TTC549 (cell line): Measurements from ENCODE around the gene PPP2R2D.
"Not testable (repeated sequence)": the region's sequence is repeated elsewhere in the genome, so short reads cannot be mapped to it uniquely, and the experiment has no call there.

Source experiments
- FAIRE-seq: peaks from 2 replicates; lab custom pipeline; 2012; peaks lifted over from hg19 to GRCh38; lab: Jason Lieb, UNC

Gene PPP2R2D

DNA sequence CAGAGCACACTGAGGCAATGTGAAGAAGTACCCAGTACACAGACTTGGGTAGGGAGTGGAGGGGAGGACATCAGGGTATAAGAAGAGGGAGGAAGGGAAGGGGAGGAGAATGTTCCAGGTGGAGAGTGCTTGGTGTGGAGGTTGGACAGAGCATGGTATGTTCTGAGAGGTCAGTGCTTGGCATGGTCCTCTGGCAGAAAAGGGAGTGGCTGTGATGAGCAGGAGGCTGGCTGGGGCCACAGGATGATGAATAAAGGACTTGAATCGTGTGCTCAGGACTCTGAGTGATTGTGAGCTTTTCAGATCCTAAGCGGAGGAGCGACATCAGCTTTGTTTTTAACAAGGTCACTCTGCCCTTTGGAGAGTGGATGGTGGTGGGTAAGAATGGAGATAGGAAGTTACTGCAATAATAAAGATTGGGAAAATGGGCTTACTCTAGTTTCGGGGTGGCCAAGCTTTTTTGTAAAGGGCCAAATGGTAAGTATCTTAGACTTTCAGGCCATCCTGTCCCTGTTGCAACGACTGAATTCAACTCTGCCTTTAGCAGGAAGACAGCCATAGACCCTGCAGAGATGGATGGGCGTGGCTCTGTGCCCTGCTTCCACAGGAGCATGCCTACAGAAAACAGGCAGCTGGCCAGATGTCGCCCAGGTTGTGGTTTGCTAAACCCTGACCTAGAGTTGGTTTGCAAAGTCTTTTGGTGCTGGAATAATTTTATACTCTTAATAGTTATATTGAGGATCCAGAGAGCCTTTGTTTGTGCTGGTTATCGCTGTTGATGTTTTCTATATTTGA lies 8.4 kb downstream of the PPP2R2D start:
- FAIRE-seq, result no peak

DNA sequence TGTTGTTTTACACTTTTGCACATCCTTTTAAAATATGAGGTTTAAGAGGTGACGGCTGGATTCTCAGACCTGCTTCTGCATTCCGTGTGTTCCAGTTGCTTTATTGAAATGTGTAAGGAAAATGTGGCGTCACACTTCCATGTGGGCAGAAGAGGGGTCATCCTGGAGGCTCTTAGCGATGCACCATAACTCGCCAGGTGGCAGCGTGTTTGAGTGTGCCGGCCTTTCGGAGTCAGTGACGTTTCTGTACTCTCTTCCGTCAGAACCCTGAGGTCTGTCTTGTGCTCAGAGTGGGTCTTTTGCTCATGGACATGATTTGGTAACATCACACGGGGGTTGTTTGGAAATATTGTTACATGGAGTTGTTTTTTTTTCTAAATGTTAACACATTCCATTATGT lies 9.1 kb downstream of the PPP2R2D start:
- no peak for FAIRE-seq

DNA sequence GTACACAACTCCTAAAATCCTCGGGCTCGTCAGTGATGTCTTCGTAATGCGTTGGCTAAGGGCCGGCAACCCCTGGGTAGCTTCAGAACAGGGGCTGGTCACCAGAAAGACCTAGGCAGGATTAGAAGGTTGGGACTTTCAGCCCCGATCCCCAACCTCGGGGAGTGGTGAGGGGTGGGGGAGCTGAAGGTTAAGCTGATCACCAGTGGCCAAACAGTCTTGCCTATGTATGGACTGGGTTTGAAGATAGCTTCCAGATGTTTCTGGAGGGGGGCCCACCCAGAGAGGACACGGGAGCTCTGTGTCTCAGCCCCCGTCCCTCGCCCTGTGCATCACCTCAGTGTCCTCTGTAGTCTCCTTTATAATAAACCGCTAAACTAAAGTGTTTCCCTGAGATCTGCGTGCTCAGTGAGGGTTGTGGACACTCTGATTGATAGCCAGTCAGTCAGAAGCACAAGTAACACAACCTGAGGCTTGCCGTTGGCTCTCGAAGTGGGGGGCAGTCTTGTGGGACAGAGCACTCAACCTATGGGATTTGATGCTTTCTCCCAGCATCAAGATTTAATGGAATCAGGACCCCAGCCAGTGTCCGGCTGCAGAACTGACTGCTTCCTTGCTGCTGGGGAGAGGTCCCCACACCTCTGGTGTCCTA lies 10.0 kb downstream of the PPP2R2D start:
- no peak for FAIRE-seq

DNA sequence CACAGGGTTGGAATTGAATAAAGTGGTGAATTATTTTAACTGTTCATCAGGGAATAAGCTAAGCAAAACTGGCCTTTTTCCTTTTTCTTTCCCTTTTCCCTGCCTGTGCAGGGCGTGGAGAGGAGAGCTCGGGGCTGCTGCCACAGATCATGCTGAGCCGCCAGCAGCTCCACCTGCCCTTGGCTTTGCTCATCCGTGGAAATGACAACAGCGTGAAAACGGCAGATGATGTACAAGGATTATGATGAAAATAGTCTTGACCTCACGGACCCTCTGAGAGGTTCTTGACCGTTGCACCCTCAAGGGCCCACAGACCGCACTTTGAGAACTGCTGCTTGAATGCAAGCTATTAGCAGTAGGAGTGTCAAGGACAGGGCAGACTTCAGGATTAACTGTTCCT lies 10.6 kb downstream of the PPP2R2D start:
- FAIRE-seq, result no peak

DNA sequence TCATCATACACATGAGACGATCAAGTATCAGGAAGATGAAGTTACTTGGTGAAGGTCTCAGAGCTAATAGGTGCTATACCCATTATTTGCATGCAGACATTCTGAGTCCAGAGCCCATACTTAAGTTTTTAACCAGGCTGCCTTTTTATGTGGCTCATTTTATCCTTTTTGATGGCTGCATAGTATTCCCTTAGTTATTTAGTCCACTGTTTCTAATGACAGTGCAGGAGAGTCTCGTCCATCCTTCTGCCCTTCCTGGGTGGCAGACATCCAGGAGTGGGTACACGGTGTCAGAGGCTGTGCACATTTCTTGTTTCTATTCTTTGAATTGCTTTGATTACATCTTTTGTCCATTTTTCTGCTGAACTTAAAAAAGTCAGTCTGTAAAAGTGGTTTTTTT lies 11.8 kb downstream of the PPP2R2D start:
- no peak for FAIRE-seq

DNA sequence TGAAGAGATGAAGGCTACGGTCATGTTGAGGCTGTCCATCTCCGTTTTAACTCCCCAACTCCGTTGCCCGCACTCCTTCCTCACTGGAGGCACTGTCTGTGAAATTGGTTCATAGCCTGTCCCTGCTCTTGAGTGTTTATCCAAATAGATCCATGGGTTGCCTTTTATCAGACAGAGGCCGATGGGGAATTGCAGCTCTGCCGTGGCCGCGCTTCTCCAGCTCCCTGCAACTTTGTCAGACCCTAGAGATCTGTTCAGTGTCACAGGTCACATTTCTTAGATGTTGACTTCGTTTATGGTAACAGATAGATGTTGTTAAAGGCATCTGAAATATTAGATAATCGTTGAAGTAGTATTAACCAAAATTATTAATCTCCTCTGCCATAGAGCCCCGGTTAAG lies 14.7 kb downstream of the PPP2R2D start:
- FAIRE-seq, result no peak

DNA sequence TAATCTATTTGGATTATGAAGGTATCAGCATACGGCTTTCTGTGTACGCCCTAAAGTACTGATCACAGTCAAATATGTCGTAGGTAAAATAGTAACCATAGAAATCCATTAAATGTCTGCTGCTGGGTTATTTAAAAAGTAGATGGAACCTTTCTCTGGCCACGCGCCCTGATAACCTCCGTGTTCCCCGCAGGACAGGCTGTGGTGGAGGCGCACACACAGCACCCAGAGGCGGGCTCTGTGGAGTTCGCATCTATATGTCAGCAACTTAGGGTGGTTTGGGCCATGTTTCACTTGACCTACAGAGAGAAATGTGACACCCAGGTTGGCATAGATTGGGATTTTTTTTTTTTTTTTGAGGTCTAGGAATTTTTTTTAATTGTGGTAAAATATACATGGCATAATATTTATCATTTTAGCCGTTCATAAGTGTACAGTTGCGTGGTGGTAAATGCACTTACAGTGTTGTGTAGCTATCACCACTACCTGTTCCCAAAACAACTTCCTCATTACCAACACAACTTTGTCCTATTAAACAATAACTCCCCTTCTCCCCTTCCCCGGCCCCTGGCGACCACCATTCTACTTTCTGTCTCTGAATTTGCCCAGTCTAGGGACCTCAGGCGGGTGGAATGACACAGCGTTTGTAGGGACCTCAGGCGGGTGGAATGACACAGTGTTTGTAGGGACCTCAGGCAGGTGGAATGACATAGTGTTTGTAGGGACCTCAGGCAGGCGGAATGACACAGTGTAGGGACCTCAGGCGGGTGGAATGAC lies 15.4 kb downstream of the PPP2R2D start:
- FAIRE-seq, result no peak

DNA sequence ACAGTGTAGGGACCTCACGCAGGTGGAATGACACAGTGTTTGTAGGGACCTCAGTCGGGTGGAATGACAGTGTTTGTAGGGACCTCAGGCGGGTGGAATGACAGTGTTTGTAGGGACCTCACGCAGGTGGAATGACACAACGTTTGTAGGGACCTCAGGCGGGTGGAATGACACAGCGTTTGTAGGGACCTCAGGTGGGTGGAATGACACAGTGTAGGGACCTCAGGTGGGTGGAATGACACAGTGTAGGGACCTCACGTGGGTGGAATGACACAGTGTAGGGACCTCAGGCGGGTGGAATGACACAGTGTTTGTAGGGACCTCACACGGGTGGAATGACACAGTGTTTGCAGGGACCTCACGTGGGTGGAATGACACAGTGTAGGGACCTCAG lies 16.0 kb downstream of the PPP2R2D start:
- not testable (repeated sequence) for FAIRE-seq

DNA sequence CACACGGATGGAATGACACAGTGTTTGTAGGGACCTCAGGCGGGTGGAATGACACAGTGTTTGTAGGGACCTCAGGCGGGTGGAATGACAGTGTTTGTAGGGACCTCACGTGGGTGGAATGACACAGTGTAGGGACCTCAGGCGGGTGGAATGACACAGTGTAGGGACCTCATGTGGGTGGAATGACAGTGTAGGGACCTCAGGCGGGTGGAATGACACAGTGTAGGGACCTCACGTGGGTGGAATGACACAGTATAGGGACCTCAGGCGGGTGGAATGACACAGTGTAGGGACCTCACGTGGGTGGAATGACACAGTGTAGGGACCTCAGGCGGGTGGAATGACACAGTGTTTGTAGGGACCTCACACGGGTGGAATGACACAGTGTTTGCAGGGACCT lies 16.7 kb downstream of the PPP2R2D start:
- not testable (repeated sequence) for FAIRE-seq

DNA sequence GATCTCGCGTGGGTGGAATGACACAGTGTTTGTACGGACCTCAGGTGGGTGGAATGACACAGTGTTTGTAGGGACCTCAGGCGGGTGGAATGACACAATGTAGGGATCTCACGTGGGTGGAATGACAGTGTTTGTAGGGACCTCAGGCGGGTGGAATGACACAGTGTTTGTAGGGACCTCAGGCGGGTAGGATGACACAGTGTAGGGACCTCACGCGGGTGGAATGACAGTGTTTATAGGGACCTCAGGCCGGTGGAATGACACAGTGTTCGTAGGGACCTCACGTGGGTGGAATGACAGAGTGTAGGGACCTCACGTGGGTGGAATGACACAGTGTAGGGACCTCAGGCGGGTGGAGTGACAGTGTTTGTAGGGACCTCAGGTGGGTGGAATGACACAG lies 18.7 kb downstream of the PPP2R2D start:
- FAIRE-seq, result not testable (repeated sequence)

DNA sequence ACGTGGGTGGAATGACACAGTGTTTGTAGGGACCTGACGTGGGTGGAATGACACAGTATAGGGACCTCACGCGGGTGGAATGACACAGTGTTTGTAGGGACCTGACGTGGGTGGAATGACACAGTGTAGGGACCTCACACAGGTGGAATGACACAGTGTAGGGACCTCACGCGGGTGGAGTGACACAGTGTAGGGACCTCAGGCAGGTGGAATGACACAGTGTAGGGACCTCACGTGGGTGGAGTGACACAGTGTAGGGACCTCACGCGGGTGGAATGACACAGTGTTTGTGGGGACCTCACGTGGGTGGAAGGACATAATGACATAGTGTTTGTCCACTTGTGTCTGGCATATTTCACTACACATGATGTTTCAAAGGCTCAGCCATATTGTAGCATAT lies 19.3 kb downstream of the PPP2R2D start:
- FAIRE-seq, result no peak

DNA sequence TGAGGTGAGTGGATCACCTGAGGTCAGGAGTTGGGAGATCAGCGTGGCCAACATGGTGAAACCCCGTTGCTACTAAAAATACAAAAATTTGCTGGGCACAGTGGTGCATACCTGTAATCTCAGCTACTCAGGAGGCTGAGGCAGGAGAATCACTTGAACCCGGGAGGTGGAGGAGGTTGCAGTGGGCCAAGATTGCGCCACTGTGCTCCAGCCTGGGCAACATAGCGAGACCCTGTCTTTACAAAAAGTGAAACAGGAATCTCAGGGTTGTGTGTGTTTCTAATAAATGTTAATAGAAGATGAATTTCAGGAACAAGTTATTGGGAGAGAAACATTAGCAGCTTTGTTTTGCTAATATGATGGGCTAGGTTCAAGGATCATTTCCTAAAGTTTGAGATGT lies 19.9 kb downstream of the PPP2R2D start:
- FAIRE-seq, result no peak

DNA sequence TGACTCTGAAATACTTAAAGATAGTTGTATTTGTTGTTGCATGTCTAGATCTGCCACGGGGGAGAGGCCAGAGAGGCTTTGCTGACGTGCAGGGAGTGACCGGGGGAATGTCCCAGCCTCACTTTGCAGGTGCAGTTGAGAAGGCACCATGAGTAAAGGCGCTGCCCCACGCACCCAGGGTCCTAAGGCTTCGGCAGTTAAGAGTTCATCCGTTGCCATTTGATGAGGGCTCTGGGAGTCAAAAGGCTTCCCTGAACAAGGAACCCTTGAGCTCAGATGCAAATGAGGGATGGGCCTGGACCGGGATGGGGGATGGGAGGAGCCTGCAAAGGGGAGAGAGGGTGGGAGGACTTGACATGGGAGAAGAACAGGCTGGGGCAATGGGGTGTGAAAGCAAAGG lies 20.4 kb downstream of the PPP2R2D start:
- no peak for FAIRE-seq

DNA sequence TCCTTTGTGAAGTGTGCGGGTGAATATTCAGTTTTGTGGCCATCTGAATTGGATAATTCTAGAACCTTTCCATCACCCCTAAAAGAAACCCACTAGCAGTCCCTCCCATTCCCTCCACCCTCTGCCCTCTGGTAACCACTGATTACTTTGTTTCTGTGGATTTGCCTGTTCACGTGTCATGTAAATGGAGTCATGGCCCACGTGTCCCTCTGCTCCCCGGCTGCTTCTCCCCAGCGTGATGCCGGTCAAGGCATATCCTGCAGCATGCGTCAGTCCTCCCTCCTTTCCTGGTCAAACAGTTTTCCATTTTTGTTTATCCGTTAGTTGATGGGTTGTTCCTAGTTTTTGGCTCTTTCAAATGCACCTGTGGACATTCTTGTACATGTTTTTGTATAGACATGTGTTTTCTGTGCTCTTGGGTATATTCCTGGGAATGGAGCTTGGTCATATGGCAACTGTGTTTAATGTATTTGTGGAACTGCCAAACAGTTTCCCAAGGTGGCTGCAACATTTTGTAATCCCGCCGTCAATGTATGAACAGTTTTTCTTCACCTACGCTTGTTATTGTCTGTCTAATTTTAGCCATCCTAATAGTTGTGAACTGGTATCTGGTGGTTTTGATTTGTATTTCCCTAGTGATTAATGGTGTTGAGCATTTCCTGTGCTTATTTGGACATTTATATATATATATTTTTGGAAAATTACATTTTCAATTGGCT lies 22.4 kb downstream of the PPP2R2D start:
- FAIRE-seq, result no peak

DNA sequence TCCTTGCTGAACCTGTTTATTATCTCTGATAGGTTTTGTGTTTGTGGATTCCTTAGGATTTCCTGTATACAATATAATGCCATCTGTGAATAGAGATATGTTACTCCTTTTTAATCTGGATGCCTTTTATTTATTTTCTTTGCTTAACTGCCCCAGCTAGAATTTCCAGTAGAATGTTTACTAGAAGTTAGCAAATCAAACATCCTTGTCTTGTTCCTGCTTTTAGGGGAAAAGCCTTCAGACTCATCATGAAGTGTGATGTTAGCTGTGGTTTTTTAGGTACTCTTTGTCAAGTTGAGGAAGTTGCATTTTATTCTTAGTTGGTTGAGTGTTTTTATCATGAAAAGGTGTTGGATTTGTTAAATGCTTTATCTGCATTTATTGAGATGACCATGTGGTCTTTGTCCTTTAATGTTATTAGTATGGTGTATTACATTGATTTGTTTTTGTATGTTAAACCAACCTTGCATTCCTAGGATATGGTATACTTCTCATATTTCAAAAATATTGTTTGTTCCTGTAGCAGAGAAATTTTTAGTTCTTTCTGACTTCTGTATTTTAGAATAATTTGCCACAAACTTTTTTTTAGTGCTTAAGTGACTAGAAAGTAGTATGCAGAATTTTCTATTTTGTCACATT lies 24.3 kb downstream of the PPP2R2D start:
- FAIRE-seq, result no peak

DNA sequence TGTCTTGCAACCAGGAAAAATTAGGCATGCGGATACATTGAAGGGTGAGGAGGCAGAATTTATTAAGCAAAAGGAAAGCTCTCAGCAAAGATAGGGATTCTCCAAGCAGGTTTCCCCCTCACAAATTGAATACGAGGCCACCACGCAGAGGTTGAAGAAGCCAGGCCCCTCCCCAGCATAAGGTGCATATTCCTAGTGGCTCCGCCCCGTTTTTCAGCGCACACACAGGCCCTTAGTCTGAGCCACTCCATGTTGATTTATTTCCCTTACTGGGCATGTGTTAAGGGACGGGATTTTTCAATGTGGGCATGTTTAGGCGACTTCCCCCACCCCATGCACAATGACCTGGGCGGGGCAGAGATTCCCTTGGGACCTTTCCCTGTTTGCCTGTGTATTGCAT lies 24.9 kb downstream of the PPP2R2D start:
- FAIRE-seq, result no peak

DNA sequence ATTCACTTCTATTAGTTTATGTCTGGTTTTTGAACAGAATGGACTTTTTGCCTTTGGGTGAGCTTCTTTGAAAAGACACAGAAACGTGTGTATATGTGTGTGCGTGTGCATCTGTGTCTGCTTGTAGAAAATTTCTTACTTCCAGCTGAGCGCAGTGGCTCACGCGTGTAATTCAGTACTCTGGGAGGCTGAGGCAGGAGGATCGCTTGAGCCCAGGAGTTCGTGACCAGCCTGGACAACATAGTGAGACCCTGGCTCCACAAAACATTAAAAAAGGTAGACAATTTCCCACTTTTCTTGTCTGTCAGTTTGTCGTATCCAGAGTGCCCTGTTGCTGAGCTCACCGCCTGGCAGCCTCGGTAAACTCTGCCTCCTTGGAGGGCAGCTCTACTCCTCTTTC lies 25.4 kb downstream of the PPP2R2D start:
- no peak for FAIRE-seq

DNA sequence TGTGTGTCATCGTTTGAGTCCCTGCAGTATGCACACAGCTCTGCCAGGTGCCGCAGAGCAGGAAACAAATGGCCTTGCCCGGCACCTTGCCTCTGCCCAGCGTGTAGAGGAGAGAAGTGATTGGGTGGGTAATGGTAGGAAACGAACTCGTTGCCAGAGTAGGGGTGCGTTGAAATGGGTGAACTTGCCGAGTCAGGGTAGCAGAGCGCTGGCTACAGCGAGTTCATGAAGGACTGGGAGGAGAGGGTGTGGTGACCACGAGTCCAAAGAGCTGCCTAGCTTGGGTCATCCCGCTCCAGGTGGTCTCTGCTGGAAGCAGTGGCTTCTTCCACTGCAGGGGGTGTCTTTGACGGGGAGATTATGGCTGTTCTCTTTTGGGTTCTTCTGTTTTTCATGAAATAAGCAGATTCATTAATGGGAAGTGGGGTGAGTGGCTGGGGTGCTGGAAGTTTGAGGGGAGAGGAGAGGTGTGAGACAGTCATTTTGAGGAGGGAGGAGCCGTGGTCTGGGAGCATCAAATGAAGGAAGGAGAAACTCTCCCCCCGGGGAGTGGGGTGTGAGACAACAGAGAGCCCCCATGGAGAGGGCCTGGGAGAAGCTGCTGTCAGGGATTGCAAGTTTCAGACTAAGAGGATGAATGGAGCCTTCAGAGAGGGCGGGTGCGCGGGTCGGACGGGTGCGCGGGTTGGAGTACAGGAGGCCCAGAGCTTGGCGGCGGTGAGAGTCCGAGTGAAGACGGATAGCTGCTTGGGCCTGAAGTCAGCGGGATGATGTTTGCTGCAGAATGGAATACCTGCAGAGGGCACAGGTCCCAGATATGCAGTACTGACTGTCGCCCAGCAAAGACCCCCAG lies 26.2 kb downstream of the PPP2R2D start:
- no peak for FAIRE-seq

DNA sequence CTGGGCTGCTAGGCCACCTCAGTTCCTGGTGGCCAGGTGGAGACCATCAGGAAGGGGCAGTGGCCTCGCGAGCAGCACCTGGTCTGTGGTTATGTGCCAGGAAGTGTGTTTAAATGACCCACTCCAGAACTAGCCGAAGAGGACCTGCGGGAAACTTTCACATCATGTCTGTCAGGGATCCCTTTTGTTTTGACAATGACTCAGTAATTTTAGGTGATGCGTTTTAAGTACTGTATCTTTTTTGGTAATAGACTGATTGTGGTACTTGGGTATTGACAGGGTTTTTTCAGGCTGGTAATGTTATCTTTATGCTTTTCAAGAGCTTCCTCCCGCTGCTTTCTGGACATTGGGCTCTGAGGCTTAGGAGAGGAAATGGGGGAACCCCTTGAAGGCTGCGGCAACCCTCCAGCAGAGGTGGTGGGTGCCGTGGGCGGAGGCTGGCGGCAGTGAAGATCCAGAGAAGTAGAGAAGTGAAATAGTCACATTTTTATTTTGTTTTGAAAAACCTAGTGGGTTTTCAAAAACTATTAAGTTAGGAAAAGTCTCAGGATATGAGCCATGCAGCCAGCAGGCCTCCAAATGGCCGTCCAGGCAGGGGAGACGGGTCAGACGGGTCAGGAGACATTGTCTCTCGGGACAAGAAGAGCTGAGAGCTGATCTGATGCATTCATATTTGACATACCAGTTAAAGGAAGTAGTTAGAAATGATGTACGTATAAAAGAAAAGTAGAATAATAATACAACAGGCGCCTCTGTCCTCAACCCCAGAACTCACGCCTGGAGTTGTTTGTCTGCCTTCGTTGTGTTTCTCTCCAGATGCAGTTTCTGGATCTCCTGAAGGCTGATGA lies 27.7 kb downstream of the PPP2R2D start:
- FAIRE-seq, result no peak
